Heart left ventricle (tissue), 16 donors: ENCODE measurements around the gene EPOP. TPM values are rescaled to one million over a fixed set of nuclear protein-coding genes. Genes with fewer than 3 reads are reported as not detected.
"Not testable (repeated sequence)": the region's sequence is repeated elsewhere in the genome, so short reads cannot be mapped to it uniquely, and the experiment has no call there.

Experiments used
- ATAC-seq, 4 donors: fragments of 200-7000 bp; cut with Tn5 transposase; one replicate each; pipeline ENCODE4 v1.9.1; 2020 to 2022; ENCODE audit warnings: moderate library complexity in 4 of 4, mild to moderate bottlenecking in 3 of 4, moderate number of reproducible peaks in 1 of 4
- DNase-seq, 5 donors: peaks; one replicate each; pipeline ENCODE4 v3.0.0-alpha.2; 2020
- H3K27ac ChIP-seq, 12 donors: fragments of 200-600 bp; sonication (generic) in 4 of 12; one replicate each; pipeline versions ENCODE4 v1.5.0 to v1.8.0; 2016 to 2022; ENCODE audit warnings: mild to moderate bottlenecking in 2 of 12
- H3K27me3 ChIP-seq, 9 donors: fragments of 200-600 bp; sonication (generic) in 2 of 9; one replicate each; pipeline versions ENCODE4 v1.5.1 to v1.8.0; 2016 to 2022; ENCODE audit warnings: mild to moderate bottlenecking in 3 of 9
- H3K36me3 ChIP-seq, 9 donors: fragments of 200-600 bp; sonication (generic) in 2 of 9; one replicate each; pipeline versions ENCODE4 v1.5.0 to v1.8.0; 2018 to 2022; ENCODE audit warnings: mild to moderate bottlenecking in 2 of 9
- H3K4me1 ChIP-seq, 12 donors: fragments of 200-600 bp; sonication (generic) in 4 of 12; one replicate each; pipeline versions ENCODE4 v1.5.0 to v1.8.0; 2016 to 2022; ENCODE audit warnings: mild to moderate bottlenecking in 3 of 12
- H3K4me3 ChIP-seq, 12 donors: fragments of 200-600 bp; sonication (generic) in 4 of 12; one replicate each; pipeline versions ENCODE4 v1.5.0 to v1.8.0; 2017 to 2022; ENCODE audit warnings: mild to moderate bottlenecking in 9 of 12, moderate library complexity in 4 of 12
- H3K9me3 ChIP-seq, 12 donors: fragments of 200-600 bp; sonication (generic) in 4 of 12; one replicate each; pipeline versions ENCODE4 v1.5.0 to v1.8.0; 2016 to 2022; ENCODE audit warnings: mild to moderate bottlenecking in 1 of 12
- CTCF ChIP-seq, 12 donors: fragments of 200-600 bp; sonication (generic) in 4 of 12; IDR thresholded peaks; one replicate each; pipeline versions ENCODE4 v1.5.0 to v1.8.0; 2018 to 2022; ENCODE audit warnings: antibody characterized with exemption in 12 of 12, mild to moderate bottlenecking in 5 of 12
- POLR2A ChIP-seq, 2 donors: fragments of 450-650 bp; IDR thresholded peaks; one replicate each; pipeline ENCODE4 v1.6.1; 2017; ENCODE audit warnings: antibody characterized with exemption in 2 of 2, mild to moderate bottlenecking in 2 of 2, moderate library complexity in 2 of 2
- WGBS, 4 donors: extraction: QIAGEN DNeasy Blood & Tissue Kit in 2 of 4; methylation state at CpG; one replicate each; pipeline versions ENCODE4 v1.1.5 to v1.1.7; 2013 to 2018; 5-methylcytosine and 5-hydroxymethylcytosine counted together
- intact Hi-C, 10 donors: fragments of 100-400 bp; cut with DNase I; formaldehyde crosslinking; loops; one replicate each; pipeline versions ENCODE4 v1.11.1 to v1.14.2; 2022
- polyA plus RNA-seq, 2 donors: library from polyadenylated mRNA; stranded (reverse); fragments of 200-250 nt; gene quantifications; one replicate each; pipeline ENCODE4 v1.2.3, GENCODE V29; 2013
- total RNA-seq, 9 donors: library from RNA; depleted of rRNA in 2 of 9; stranded (reverse); fragments of >200 nt in 2 of 9; fragmentation: NEBNext Ultra II Directional in 3 of 9; extraction: Animal tissue kit (Norgen Biotek cat#: 25700) in 3 of 9; gene quantifications; one replicate each; pipeline versions ENCODE4 v1.1.0 to v1.2.4, GENCODE V29; 2016 to 2023
- donor health status: ischemic (EF 13 %, LVEDD 7.1; RV severe dilation, severe dysfunction).
- donor health status: healthy with polysubstance abuse.
- donor health status: DM: no; HTN: yes; CAD: no.
- donor health status: DM: no; HTN: no; CAD: no.
- donor health status: ischemic (EF 25% LVEDD 6.9; RV normal size, moderate dysfunction).
- donor health status: ischemic (EF 25% LVEDD 5.7; RV mildly dilated, moderate dysfunction).
- donor health status: healthy.
- donor health status: DM: yes; HTN: yes; CAD: no.
- donor health status: ischemic (EF 35%, LVEDD 5.7; RV mildly dilated, moderate dysfunction).
- donor health status: nonischemic (EF 11% LVEDD 7.7; RV severe dilation, severe dysfunction).
- donor health status: DM: yes; HTN: yes; CAD: no.
- donor health status: PGD.
- donor health status: ischemic (EF 29% LVEDD 5.4; RV normal size, mild dysfunction).
- donor health status: nonischemic (EF 23%, LVEDD 6.1; RV moderate dilation, normal function).

The EPOP gene
- total and polyA plus RNA-seq, 11 donors, result 0.25 to 3.1 (median 0.94) TPM

- intact Hi-C loops, result loop anchor here in 1 of 10 donors (5.0 kb wide), 1 partner anchor 47 kb away; the partner anchor contains the start of gene SRCIN1
- Histone ChIP-seq H3K4me1 (peaks cover 0 to 8% (median 0%) of the 10 kb centered on the region in 12 donors), H3K9me3 (no peaks in the 10 kb centered on the region), H3K27me3 (peaks cover 0 to 36% (median 18%) of the 10 kb centered on the region in 9 donors), H3K27ac (no peak overlapping the region), H3K36me3 (no peaks in the 10 kb centered on the region), H3K4me3 (no peak overlapping the region)
- no peak for ATAC-seq
- DNase-seq, result no peak
- 46 to 49% (median 47%) methylated on average over 20 to 21 of the region's 21 CpGs for WGBS, 4 donors
- TF ChIP-seq CTCF (IDR thresholded peaks at IDR 0.05) (no peak), POLR2A (IDR thresholded peaks at IDR 0.05) (no peak)
These were observed 20.1 kb downstream of the EPOP start for GRCh38 chr17:38654411-38655398.

- H3K27ac ChIP-seq, result no peak overlapping the region
- DNase-seq, result no peak
- TF ChIP-seq POLR2A (IDR thresholded peaks at IDR 0.05) (no peak), CTCF (IDR thresholded peaks at IDR 0.05) (no peak)
- no peaks in the 10 kb centered on the region for H3K36me3 ChIP-seq
- no peak for ATAC-seq
- peaks cover 0 to 36% (median 18%) of the 10 kb centered on the region in 9 donors for H3K27me3 ChIP-seq
- intact Hi-C loops, result no loop called here
- no peaks in the 10 kb centered on the region for H3K9me3 ChIP-seq
- H3K4me1 ChIP-seq, result peaks cover 0 to 8% (median 0%) of the 10 kb centered on the region in 12 donors
- WGBS, 4 donors, result 83 to 90% (median 87%) methylated on average over 5 of the region's 5 CpGs
- no peak overlapping the region for H3K4me3 ChIP-seq
These were observed 21.1 kb downstream of the EPOP start for GRCh38 chr17:38653679-38654078.

GRCh38 chr17:38653230-38653629 lies 21.5 kb downstream of the EPOP start:
- Histone ChIP-seq H3K9me3 (no peaks in the 10 kb centered on the region), H3K4me3 (no peak overlapping the region), H3K27ac (no peak overlapping the region), H3K36me3 (no peaks in the 10 kb centered on the region), H3K4me1 (peaks cover 0 to 8% (median 0%) of the 10 kb centered on the region in 12 donors), H3K27me3 (peaks cover 0 to 36% (median 18%) of the 10 kb centered on the region in 9 donors)
- 80 to 100% (median 94%) methylated on average over 1 of the region's 1 CpG for WGBS, 4 donors
- no peak for TF ChIP-seq CTCF (IDR thresholded peaks at IDR 0.05)
- no peak for TF ChIP-seq POLR2A (IDR thresholded peaks at IDR 0.05)
- ATAC-seq (no peak), DNase-seq (no peak)
- intact Hi-C loops, result no loop called here

GRCh38 chr17:38650653-38651173 lies 24.0 kb downstream of the EPOP start:
- peaks cover 0 to 31% (median 18%) of the 10 kb centered on the region in 9 donors for H3K27me3 ChIP-seq
- intact Hi-C loops, H3K9me3 ChIP-seq, H3K27ac ChIP-seq, H3K4me1 ChIP-seq, DNase-seq, H3K36me3 ChIP-seq, ATAC-seq, H3K4me3 ChIP-seq: not testable (repeated sequence)
- WGBS, 4 donors, result 84 to 95% (median 92%) methylated on average over 11 of the region's 11 CpGs
